ENCODE results near the gene RNF114. TPM values are rescaled to one million over a fixed set of nuclear protein-coding genes. Genes with fewer than 3 reads are reported as not detected.

Gene RNF114
- total and polyA plus RNA-seq, 12 donors, result 26.9 to 201 (median 68.9) TPM

GRCh38 chr20:49985617-49986016 lies 49.4 kb downstream of the RNF114 start:
- peaks cover 7 to 31% of the 10 kb centered on the region in 2 donors for H3K4me1 ChIP-seq (replicated peaks in 1 of 2)

GRCh38 chr20:49986049-49986448 lies 49.9 kb downstream of the RNF114 start:
- H3K27ac ChIP-seq, result peak overlapping the region in 2 of 5 donors; percentile 8 to 94
- H3K4me3 ChIP-seq, result peak overlapping the region in 1 of 4 donors; percentile 47
- peaks cover 7 to 31% of the 10 kb centered on the region in 2 donors for H3K4me1 ChIP-seq (replicated peaks in 1 of 2)
- DNase-seq, result no peak
- 67 to 82% (median 80%) methylated on average over 4 of the region's 4 CpGs for whole genome bisulfite sequencing, 4 donors
- H3K27me3 ChIP-seq, result no peaks in the 10 kb centered on the region
- intact Hi-C loops (cut with DNase I), result no loop called here
- H3K36me3 ChIP-seq (replicated peaks in 1 of 2), result no peaks in the 10 kb centered on the region
- H3K9me3 ChIP-seq (replicated peaks in 1 of 3), result no peaks in the 10 kb centered on the region
- no peak for TF ChIP-seq POLR2A (IDR thresholded peaks at IDR 0.05)
- TF ChIP-seq, protein P1, sequence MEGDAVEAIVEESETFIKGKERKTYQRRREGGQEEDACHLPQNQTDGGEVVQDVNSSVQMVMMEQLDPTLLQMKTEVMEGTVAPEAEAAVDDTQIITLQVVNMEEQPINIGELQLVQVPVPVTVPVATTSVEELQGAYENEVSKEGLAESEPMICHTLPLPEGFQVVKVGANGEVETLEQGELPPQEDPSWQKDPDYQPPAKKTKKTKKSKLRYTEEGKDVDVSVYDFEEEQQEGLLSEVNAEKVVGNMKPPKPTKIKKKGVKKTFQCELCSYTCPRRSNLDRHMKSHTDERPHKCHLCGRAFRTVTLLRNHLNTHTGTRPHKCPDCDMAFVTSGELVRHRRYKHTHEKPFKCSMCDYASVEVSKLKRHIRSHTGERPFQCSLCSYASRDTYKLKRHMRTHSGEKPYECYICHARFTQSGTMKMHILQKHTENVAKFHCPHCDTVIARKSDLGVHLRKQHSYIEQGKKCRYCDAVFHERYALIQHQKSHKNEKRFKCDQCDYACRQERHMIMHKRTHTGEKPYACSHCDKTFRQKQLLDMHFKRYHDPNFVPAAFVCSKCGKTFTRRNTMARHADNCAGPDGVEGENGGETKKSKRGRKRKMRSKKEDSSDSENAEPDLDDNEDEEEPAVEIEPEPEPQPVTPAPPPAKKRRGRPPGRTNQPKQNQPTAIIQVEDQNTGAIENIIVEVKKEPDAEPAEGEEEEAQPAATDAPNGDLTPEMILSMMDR (IDR thresholded peaks at IDR 0.05), result no peak

More at GRCh38 chr20:49985617-49986016, 49.4 kb downstream of the RNF114 start:
- intact Hi-C loops (cut with DNase I), result no loop called here
- Histone ChIP-seq H3K4me3 (peak overlapping the region in 1 of 4 donors; percentile 47), H3K9me3 (replicated peaks in 1 of 3) (no peaks in the 10 kb centered on the region), H3K27ac (peak overlapping the region in 2 of 5 donors; percentile 8 to 94), H3K36me3 (replicated peaks in 1 of 2) (no peaks in the 10 kb centered on the region), H3K27me3 (no peaks in the 10 kb centered on the region)
- TF ChIP-seq, protein P1 (IDR thresholded peaks at IDR 0.05), result no peak
- no peak for TF ChIP-seq POLR2A (IDR thresholded peaks at IDR 0.05)
- WGBS, 4 donors, result 57 to 65% (median 60%) methylated on average over 5 to 13 of the region's 13 CpGs
- no peak for DNase-seq

DNA sequence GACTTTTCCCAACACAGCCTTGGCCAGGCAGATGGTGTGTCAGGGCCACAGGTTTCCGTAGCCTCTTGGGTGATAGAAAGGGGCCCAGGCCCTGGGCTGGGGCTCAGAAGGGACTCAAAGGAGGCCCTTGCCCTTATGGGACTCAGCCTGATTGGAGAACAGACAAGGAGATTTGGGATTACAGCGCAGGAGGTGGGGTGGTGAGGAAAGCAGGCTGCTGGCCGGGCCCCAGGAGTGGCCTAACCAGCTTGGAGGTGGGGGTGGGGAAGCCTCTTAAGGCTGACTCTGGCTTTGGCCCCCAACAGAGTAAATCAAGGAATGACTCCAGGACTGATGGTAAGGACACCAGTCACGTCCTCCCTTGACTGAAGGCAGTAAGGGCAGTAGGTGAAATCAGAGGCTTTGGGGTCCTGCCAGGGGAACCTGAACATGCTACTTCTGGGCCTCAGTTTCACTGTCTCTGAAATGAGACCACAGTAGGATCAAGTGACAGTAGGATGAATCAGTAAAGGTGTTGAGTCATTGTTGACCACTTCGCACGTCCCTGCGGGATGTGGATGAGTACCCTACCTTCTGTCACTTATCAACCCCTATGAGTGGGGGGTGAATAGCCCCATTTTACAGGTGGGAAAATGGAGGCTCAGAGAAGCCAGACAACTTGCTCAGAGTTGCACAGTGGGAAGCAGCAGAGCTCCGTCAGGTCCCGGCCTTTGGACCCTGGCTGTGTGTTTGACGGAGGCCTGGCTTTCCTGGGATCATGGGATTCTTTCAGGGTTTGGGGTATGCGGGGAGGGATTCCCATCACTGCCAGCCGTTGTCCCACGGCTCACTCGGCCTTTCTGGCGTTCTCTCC lies 51.0 kb downstream of the RNF114 start:
- no peaks in the 10 kb centered on the region for H3K9me3 ChIP-seq (replicated peaks in 1 of 3)
- 81 to 85% (median 83%) methylated on average over 12 to 15 of the region's 15 CpGs for WGBS, 4 donors
- no peaks in the 10 kb centered on the region for H3K36me3 ChIP-seq (replicated peaks in 1 of 2)
- peak overlapping the region in 3 of 5 donors; percentile 37 to 94 (median 74) for H3K27ac ChIP-seq
- H3K4me1 ChIP-seq (replicated peaks in 1 of 2), result peaks cover 5 to 27% of the 10 kb centered on the region in 2 donors
- no peak overlapping the region for H3K4me3 ChIP-seq
- no peak for DNase-seq
- TF ChIP-seq POLR2A (IDR thresholded peaks at IDR 0.05), result no peak
- intact Hi-C loops (cut with DNase I), result no loop called here
- no peaks in the 10 kb centered on the region for H3K27me3 ChIP-seq

- H3K9me3 ChIP-seq (replicated peaks in 1 of 3), result no peaks in the 10 kb centered on the region
- no peak overlapping the region for H3K4me3 ChIP-seq
- no peaks in the 10 kb centered on the region for H3K36me3 ChIP-seq (replicated peaks in 1 of 2)
- H3K27me3 ChIP-seq, result no peaks in the 10 kb centered on the region
- peak overlapping the region in 3 of 5 donors; percentile 37 to 94 (median 74) for H3K27ac ChIP-seq
- intact Hi-C loops (cut with DNase I), result no loop called here
- DNase-seq, result no peak
- peaks cover 0 to 21% of the 10 kb centered on the region in 2 donors for H3K4me1 ChIP-seq (replicated peaks in 1 of 2)
- TF ChIP-seq POLR2A (IDR thresholded peaks at IDR 0.05), result no peak
- TF ChIP-seq, protein P1 (IDR thresholded peaks at IDR 0.05), result no peak
- 71 to 78% (median 75%) methylated on average over 17 to 18 of the region's 18 CpGs for WGBS, 4 donors
Observed at GRCh38 chr20:49987868-49988690, 51.9 kb downstream of the RNF114 start.
